Transverse colon (tissue), 4 donors: Measurements from ENCODE around the gene RNF144B.

Experiments
- CTCF ChIP-seq, 5 experiments: fragments of 200-600 bp in 3 of 5; fragments of 450-650 bp in 2 of 5; sonication (generic) in 3 of 5; IDR thresholded peaks; 1 replicate in 2 of 5; 2 replicates in 3 of 5; pipeline ENCODE4 v1.5.1; 2016 to 2017; ENCODE audit warnings: antibody characterized with exemption in 5 of 5, inconsistent platforms in 3 of 5, mild to moderate bottlenecking in 2 of 5, moderate library complexity in 1 of 5
- POLR2AphosphoS5 ChIP-seq, 3 donors: sonication (generic); formaldehyde crosslinking; IDR thresholded peaks; one replicate each; pipeline ENCODE4 v1.6.1; 2016; ENCODE audit warnings: antibody characterized with exemption in 3 of 3

GRCh38 chr6:18514180-18514579, 127.0 kb downstream of the RNF144B start:
- no peak for TF ChIP-seq POLR2AphosphoS5 (IDR thresholded peaks at IDR 0.05)
- TF ChIP-seq CTCF (IDR thresholded peaks at IDR 0.05), result no peak
